OCI-LY7 (cell line): ENCODE measurements around the gene CEP126. TPM values are rescaled to one million over a fixed set of nuclear protein-coding genes. Genes with fewer than 3 reads are reported as not detected.

Experiments used
- BruUV-seq: library from RNA; stranded (reverse); fragments of 400-500 nt; replicated peaks from 2 replicates; lab custom pipeline; 2021; lab: Mats Ljungman, UMichigan
- CTCF ChIA-PET: fragments of 300-600 bp; sonication (Branson Sonifier 250); formaldehyde crosslinking; loops from one replicate; lab custom pipeline; 2022; ENCODE audit warnings: antibody characterized with exemption; ENCODE audit not compliant: unreplicated experiment; lab: Charles Lee
- POLR2A ChIA-PET: fragments of 300-600 bp; sonication (Branson Sonifier 250); formaldehyde crosslinking; loops from one replicate; lab custom pipeline; 2022; ENCODE audit warnings: antibody characterized with exemption; lab: Charles Lee
- DNase-seq: peaks from one replicate; pipeline ENCODE4 v3.0.0-alpha.2; 2015; ENCODE audit warnings: low spot score
- H2AFZ ChIP-seq: fragments of 200-600 bp; sonication (generic), shearing (Covaris generic); 2 replicates; pipeline ENCODE4 v1.6.1; 2014; ENCODE audit warnings: mild to moderate bottlenecking, antibody characterized with exemption, low read length, moderate library complexity
- H3K27ac ChIP-seq: fragments of 200-600 bp; sonication (generic); 2 replicates; pipeline ENCODE4 v1.5.1; 2014; ENCODE audit warnings: mixed run types, low read depth, mild to moderate bottlenecking, moderate library complexity, low read length, inconsistent platforms; ENCODE audit not compliant: poor library complexity, severe bottlenecking
- H3K36me3 ChIP-seq: fragments of 200-600 bp; sonication (generic); 2 replicates; pipeline ENCODE4 v1.6.1; 2014; ENCODE audit warnings: mild to moderate bottlenecking, antibody characterized with exemption, low read length, moderate library complexity, mixed read lengths; ENCODE audit not compliant: insufficient read depth
- H3K4me1 ChIP-seq: fragments of 200-600 bp; sonication (generic); 2 replicates; pipeline ENCODE4 v1.5.1; 2014; ENCODE audit warnings: mild to moderate bottlenecking, low read length; ENCODE audit not compliant: insufficient read depth, poor library complexity, severe bottlenecking
- H3K4me2 ChIP-seq: fragments of 200-600 bp; sonication (generic); 2 replicates; pipeline ENCODE4 v1.6.1; 2014; ENCODE audit warnings: mild to moderate bottlenecking, low read length
- H3K4me3 ChIP-seq: fragments of 200-600 bp; sonication (generic); 2 replicates; pipeline ENCODE4 v1.5.1; 2014; ENCODE audit warnings: mild to moderate bottlenecking, low read depth, low read length; ENCODE audit not compliant: poor library complexity, severe bottlenecking
- H3K79me2 ChIP-seq: fragments of 200-600 bp; sonication (generic); 2 replicates; pipeline ENCODE4 v1.6.1; 2016; ENCODE audit warnings: low read depth, mild to moderate bottlenecking, low read length, moderate library complexity, mixed read lengths; ENCODE audit not compliant: insufficient read depth
- H3K9me2 ChIP-seq: fragments of 200-600 bp; sonication (generic); 2 replicates; pipeline ENCODE4 v1.6.1; 2016; ENCODE audit warnings: mild to moderate bottlenecking, low read length, mixed read lengths; ENCODE audit not compliant: insufficient read depth
- H3K9me3 ChIP-seq: fragments of 200-600 bp; sonication (generic); 2 replicates; pipeline ENCODE4 v1.6.1; 2014; ENCODE audit warnings: mild to moderate bottlenecking, mixed run types, low read length, mixed read lengths
- H4K20me1 ChIP-seq: fragments of 200-600 bp; sonication (generic); 2 replicates; pipeline ENCODE4 v1.6.1; 2014; ENCODE audit warnings: mild to moderate bottlenecking, antibody characterized with exemption, low read length, moderate library complexity, mixed read lengths; ENCODE audit not compliant: insufficient read depth
- EZH2phosphoT487 ChIP-seq: fragments of 200-600 bp; sonication (generic); IDR thresholded peaks from 2 replicates; pipeline ENCODE4 v1.6.1; 2018; ENCODE audit warnings: low read depth, borderline replicate concordance, mild to moderate bottlenecking, mixed run types, antibody characterized with exemption, low read length, moderate library complexity, mixed read lengths
- intact Hi-C: fragments of 100-400 bp; cut with micrococcal nuclease; formaldehyde crosslinking; loops from one replicate; pipeline ENCODE4 v1.10.0; 2022; ENCODE audit not compliant: unreplicated experiment
- total RNA-seq, 2 experiments: library from RNA; depleted of rRNA in 1 of 2; stranded (reverse); fragments of >200 nt in 1 of 2; shearing (Covaris generic) in 1 of 2; gene quantifications; 2 replicates each; pipeline ENCODE4 v1.2.3, GENCODE V29; 2014 to 2022
- TF ChIP-seq, protein P1 (sequence below): fragments of 200-600 bp; sonication (generic); conservative IDR thresholded peaks from 2 replicates; pipeline ENCODE4 v1.5.1; 2014; ENCODE audit warnings: mild to moderate bottlenecking, antibody characterized with exemption, low read length, moderate library complexity, mixed read lengths

CEP126 gene
- total RNA-seq, 2 experiments from 2014 or later, result 1.5 to 5.9 TPM

DNA sequence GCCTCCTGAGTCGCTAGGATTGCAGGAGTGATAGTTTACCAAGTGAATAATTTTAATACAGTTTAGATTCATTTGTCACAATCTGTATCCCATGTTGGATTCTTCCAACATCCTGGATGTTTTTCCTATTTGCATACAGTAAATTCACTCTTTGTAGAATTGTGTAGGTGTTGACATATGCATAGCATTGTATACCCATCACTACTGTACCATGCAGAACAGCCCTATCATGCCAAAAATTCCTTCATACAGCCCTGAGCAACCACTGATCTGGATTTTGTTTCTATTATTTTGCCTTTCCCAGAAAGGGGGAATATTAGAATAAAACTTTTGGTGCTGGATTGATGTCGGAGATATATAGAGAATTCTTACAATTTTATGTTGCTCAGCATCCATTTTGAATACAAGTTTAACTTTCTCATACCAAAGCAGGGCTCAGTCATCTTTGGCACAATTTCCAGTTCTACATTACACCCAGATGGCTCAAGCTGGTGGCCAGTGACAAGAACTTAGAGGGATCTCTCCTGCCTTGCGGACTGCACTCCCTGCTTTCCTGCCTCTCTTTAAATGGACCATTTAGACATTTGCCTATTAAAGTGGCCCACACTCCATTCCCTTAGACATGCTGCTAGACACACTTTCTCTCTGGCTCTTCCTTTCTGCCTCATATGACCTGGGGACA is 87.0 kb downstream of the CEP126 start:
- no peaks in the 10 kb centered on the region for H3K4me1 ChIP-seq
- POLR2A ChIA-PET, result interaction anchor here (0.6 kb wide), 1 partner anchor 788 kb away, joined by 3 read pairs; no protein-coding TSS in a partner anchor
- no peaks in the 10 kb centered on the region for H3K79me2 ChIP-seq
- no peak overlapping the region for H2AFZ ChIP-seq
- no TSS peak for BruUV-seq
- no peak for TF ChIP-seq EZH2phosphoT487
- TF ChIP-seq, protein P1, sequence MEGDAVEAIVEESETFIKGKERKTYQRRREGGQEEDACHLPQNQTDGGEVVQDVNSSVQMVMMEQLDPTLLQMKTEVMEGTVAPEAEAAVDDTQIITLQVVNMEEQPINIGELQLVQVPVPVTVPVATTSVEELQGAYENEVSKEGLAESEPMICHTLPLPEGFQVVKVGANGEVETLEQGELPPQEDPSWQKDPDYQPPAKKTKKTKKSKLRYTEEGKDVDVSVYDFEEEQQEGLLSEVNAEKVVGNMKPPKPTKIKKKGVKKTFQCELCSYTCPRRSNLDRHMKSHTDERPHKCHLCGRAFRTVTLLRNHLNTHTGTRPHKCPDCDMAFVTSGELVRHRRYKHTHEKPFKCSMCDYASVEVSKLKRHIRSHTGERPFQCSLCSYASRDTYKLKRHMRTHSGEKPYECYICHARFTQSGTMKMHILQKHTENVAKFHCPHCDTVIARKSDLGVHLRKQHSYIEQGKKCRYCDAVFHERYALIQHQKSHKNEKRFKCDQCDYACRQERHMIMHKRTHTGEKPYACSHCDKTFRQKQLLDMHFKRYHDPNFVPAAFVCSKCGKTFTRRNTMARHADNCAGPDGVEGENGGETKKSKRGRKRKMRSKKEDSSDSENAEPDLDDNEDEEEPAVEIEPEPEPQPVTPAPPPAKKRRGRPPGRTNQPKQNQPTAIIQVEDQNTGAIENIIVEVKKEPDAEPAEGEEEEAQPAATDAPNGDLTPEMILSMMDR, result no peak
- H3K27ac ChIP-seq, result no peak overlapping the region
- no peak overlapping the region for H3K4me2 ChIP-seq
- CTCF ChIA-PET, result no interaction called here
- no peaks in the 10 kb centered on the region for H3K9me3 ChIP-seq
- no peaks in the 10 kb centered on the region for H4K20me1 ChIP-seq
- H3K4me3 ChIP-seq, result no peak overlapping the region
- no peak for DNase-seq
- H3K9me2 ChIP-seq, result no peaks in the 10 kb centered on the region
- H3K36me3 ChIP-seq, result no peaks in the 10 kb centered on the region
- intact Hi-C loops, result loop anchor here (10.0 kb wide), 1 partner anchor 547 kb away; no protein-coding TSS in a partner anchor

DNA sequence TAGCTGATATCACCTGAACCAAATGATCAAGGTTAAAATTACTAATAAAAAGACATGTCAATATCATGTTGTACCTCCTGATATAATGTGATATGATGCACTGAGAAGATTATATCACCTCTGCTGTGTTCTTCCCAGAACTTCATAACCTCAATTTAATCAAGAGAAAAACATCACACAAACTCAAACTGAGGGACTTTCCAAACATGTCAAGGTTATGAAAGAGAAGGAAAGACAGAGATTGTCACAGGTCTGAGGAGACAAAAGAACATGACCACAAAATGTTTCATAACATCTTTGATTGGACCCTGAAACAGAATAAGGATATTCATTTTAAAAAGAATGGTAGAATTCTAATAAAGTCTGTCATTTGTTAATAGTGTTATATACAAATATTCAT is 89.4 kb downstream of the CEP126 start:
- Histone ChIP-seq H3K9me3 (no peaks in the 10 kb centered on the region), H3K4me1 (no peaks in the 10 kb centered on the region), H3K36me3 (no peaks in the 10 kb centered on the region), H3K79me2 (no peaks in the 10 kb centered on the region), H4K20me1 (no peaks in the 10 kb centered on the region), H3K9me2 (no peaks in the 10 kb centered on the region), H3K27ac (no peak overlapping the region), H2AFZ (no peak overlapping the region), H3K4me2 (no peak overlapping the region), H3K4me3 (no peak overlapping the region)
- POLR2A ChIA-PET, result no interaction called here
- no TSS peak for BruUV-seq
- TF ChIP-seq EZH2phosphoT487, result no peak
- TF ChIP-seq, protein P1, result no peak
- intact Hi-C loops, result loop anchor here (10.0 kb wide), 1 partner anchor 549 kb away; no protein-coding TSS in a partner anchor
- CTCF ChIA-PET, result no interaction called here
- no peak for DNase-seq

DNA sequence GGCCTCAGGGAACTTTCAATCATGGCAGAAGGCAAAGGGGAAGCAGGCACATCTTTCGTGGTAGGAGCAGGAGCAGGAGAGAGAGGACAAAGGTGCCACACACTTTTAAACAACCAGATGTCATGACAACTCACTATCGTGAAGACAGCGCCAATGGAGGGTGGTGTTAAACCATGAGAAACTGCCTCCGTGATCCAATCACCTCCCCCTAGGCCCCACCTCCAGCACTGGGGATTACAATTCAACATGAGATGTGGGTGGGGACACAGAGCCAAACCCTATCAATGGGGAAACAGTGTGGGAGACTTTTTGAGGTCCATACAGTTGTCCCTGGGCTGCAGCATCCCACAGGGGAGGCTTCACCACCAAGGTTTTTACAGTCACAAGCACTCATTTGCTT is 90.5 kb downstream of the CEP126 start:
- Histone ChIP-seq H3K36me3 (no peaks in the 10 kb centered on the region), H3K9me3 (no peaks in the 10 kb centered on the region), H3K9me2 (no peaks in the 10 kb centered on the region), H3K27ac (no peak overlapping the region), H3K4me2 (no peak overlapping the region), H3K4me1 (no peaks in the 10 kb centered on the region), H2AFZ (no peak overlapping the region), H4K20me1 (no peaks in the 10 kb centered on the region), H3K79me2 (no peaks in the 10 kb centered on the region), H3K4me3 (no peak overlapping the region)
- no TSS peak for BruUV-seq
- TF ChIP-seq EZH2phosphoT487, result no peak
- TF ChIP-seq, protein P1, result no peak
- no peak for DNase-seq
- ChIA-PET POLR2A (interaction anchor here (1.5 kb wide), 1 partner anchor 13 kb away, joined by 11 read pairs; no protein-coding TSS in a partner anchor), CTCF (interaction anchor here (2.9 kb wide), 1 partner anchor 144 kb away, joined by 25 read pairs; no protein-coding TSS in a partner anchor)
- intact Hi-C loops, result loop anchor here (10.0 kb wide), 1 partner anchor 551 kb away; no protein-coding TSS in a partner anchor
